Mucosa of descending colon (tissue), 3 donors: Measurements from ENCODE around the gene SPR. TPM values are rescaled to one million over a fixed set of nuclear protein-coding genes. Genes with fewer than 3 reads are reported as not detected.
A peak's percentile ranks its signal among the peaks of the same experiment; 100 is the strongest.

Source experiments
- ATAC-seq: fragments of 200-7000 bp; cut with Tn5 transposase; one replicate; pipeline ENCODE4 v1.9.1; 2020; ENCODE audit warnings: mild to moderate bottlenecking, moderate library complexity
- DNase-seq, 3 donors: peaks; one replicate each; pipeline ENCODE4 v3.0.0-alpha.2; 2020
- H3K36me3 ChIP-seq: fragments of 200-600 bp; one replicate; pipeline ENCODE4 v1.8.0; 2021; ENCODE audit warnings: low read depth, mild to moderate bottlenecking
- H3K4me1 ChIP-seq: fragments of 200-600 bp; one replicate; pipeline ENCODE4 v1.8.0; 2021; ENCODE audit warnings: low read depth, mild to moderate bottlenecking
- H3K4me3 ChIP-seq: fragments of 200-600 bp; one replicate; pipeline ENCODE4 v1.8.0; 2021; ENCODE audit warnings: mild to moderate bottlenecking
- H3K9me3 ChIP-seq: fragments of 200-600 bp; one replicate; pipeline ENCODE4 v1.8.0; 2021; ENCODE audit warnings: mild to moderate bottlenecking
- CTCF ChIP-seq: fragments of 200-600 bp; IDR thresholded peaks from one replicate; pipeline ENCODE4 v1.8.0; 2022; ENCODE audit warnings: antibody characterized with exemption, mild to moderate bottlenecking
- intact Hi-C, 2 donors: fragments of 100-400 bp; cut with DNase I in 1 of 2; cut with micrococcal nuclease in 1 of 2; formaldehyde crosslinking; loops; one replicate each; pipeline versions ENCODE4 v1.11.0 to v1.11.1; 2022; cut with DNase I, micrococcal nuclease
- total RNA-seq, 3 donors: library from RNA; stranded (reverse); fragmentation: NEBNext Ultra II Directional in 2 of 3; extraction: Animal tissue kit (Norgen Biotek cat#: 25700) in 2 of 3; gene quantifications; one replicate each; pipeline versions ENCODE4 v1.2.1 to v1.2.4, GENCODE V29; 2021 to 2023
- donor health status: DM: no; HTN: no; CAD: no; lungs with moderate emphysema.
- donor health status: DM: no; HTN: no; CAD: no.
- donor health status: DM: no; HTN: yes; CAD: no.

Gene SPR
- total RNA-seq, 3 donors from 2014 or later, result 53.7 to 91.0 (median 60.9) TPM

GRCh38 chr2:72883356-72883962 lies 3.7 kb upstream of the SPR start:
- Histone ChIP-seq H3K4me1 (peaks cover 12% of the 10 kb centered on the region), H3K4me3 (no peak overlapping the region), H3K36me3 (no peaks in the 10 kb centered on the region), H3K9me3 (no peaks in the 10 kb centered on the region)
- peak in 2 of 3 donors; percentile 48 to 79 for DNase-seq
- no peak for ATAC-seq
- intact Hi-C loops, result no loop called here
- no peak for TF ChIP-seq CTCF

GRCh38 chr2:72886505-72887031 lies 640 bp upstream of the SPR start:
- DNase-seq, result no peak
- intact Hi-C loops, result no loop called here
- H3K36me3 ChIP-seq, result no peaks in the 10 kb centered on the region
- no peak for TF ChIP-seq CTCF
- no peaks in the 10 kb centered on the region for H3K9me3 ChIP-seq
- ATAC-seq, result no peak
- no peak overlapping the region for H3K4me3 ChIP-seq
- peaks cover 32% of the 10 kb centered on the region for H3K4me1 ChIP-seq

- TF ChIP-seq CTCF, result peak; percentile 89
- intact Hi-C loops, result no loop called here
- peak; percentile 85 for ATAC-seq
- H3K9me3 ChIP-seq, result no peaks in the 10 kb centered on the region
- no peaks in the 10 kb centered on the region for H3K36me3 ChIP-seq
- peak overlapping the region; percentile 47 for H3K4me3 ChIP-seq
- peaks cover 32% of the 10 kb centered on the region for H3K4me1 ChIP-seq
- peak; percentile 89 to 94 (median 93) for DNase-seq
Observed at GRCh38 chr2:72887740-72888437, 681 bp downstream of the SPR start.

GRCh38 chr2:72888438-72889202 lies 1.4 kb downstream of the SPR start:
- intact Hi-C loops, result no loop called here
- Histone ChIP-seq H3K4me1 (peaks cover 32% of the 10 kb centered on the region), H3K9me3 (no peaks in the 10 kb centered on the region), H3K4me3 (no peak overlapping the region), H3K36me3 (no peaks in the 10 kb centered on the region)
- ATAC-seq (no peak), DNase-seq (no peak)
- TF ChIP-seq CTCF, result no peak

GRCh38 chr2:72889991-72890390 lies 2.8 kb downstream of the SPR start:
- no peak for TF ChIP-seq CTCF
- Histone ChIP-seq H3K36me3 (no peaks in the 10 kb centered on the region), H3K4me3 (no peak overlapping the region), H3K4me1 (peaks cover 33% of the 10 kb centered on the region), H3K9me3 (no peaks in the 10 kb centered on the region)
- intact Hi-C loops, result loop anchor here (5.0 to 10.0 kb wide), 4 partner anchors 47 to 285 kb away; no protein-coding TSS in a partner anchor
- ATAC-seq, result peak; percentile 38
- DNase-seq, result peak in 2 of 3 donors; percentile 61 to 75
